ENCODE results near the gene C4A.

Gene C4A

GRCh38 chr6:32050562-32050961 lies 68.7 kb downstream of the C4A start:
- no peak for DNase-seq (ENCODE audit: low spot score)
